Endodermal cell (in vitro differentiated cells): ENCODE measurements around the gene PPME1. TPM values are rescaled to one million over a fixed set of nuclear protein-coding genes. Genes with fewer than 3 reads are reported as not detected.

Experiments used
- DNase-seq: peaks from one replicate; pipeline ENCODE4 v3.0.0-alpha.2; 2017
- H3K27ac ChIP-seq: 2 replicates; pipeline ENCODE4 v1.5.1; 2013; ENCODE audit warnings: mild to moderate bottlenecking, low read depth, low read length, moderate library complexity
- H3K27me3 ChIP-seq: 2 replicates; pipeline ENCODE4 v1.6.1; 2013; ENCODE audit warnings: mild to moderate bottlenecking, low read length, moderate library complexity; ENCODE audit not compliant: insufficient read depth, control insufficient read depth, poor library complexity, severe bottlenecking
- H3K36me3 ChIP-seq: 2 replicates; pipeline ENCODE4 v1.7.0; 2013; ENCODE audit warnings: mild to moderate bottlenecking, low read length, moderate library complexity; ENCODE audit not compliant: control insufficient read depth, insufficient read depth
- H3K4me1 ChIP-seq: one replicate; pipeline ENCODE4 v1.7.0; 2013; ENCODE audit warnings: low read length; ENCODE audit not compliant: control insufficient read depth, insufficient read depth
- H3K4me3 ChIP-seq: 2 replicates; pipeline ENCODE4 v1.5.1; 2013; ENCODE audit warnings: mild to moderate bottlenecking, low read length, moderate library complexity
- H3K9ac ChIP-seq: 2 replicates; pipeline ENCODE4 v1.6.1; 2013; ENCODE audit warnings: mild to moderate bottlenecking, low read length, moderate library complexity; ENCODE audit not compliant: poor library complexity, severe bottlenecking; ENCODE audit errors: extremely low read depth
- H3K9me3 ChIP-seq: 2 replicates; pipeline ENCODE4 v1.6.1; 2013; ENCODE audit warnings: mild to moderate bottlenecking, low read length, moderate library complexity; ENCODE audit not compliant: control insufficient read depth
- H3K27ac Mint-ChIP-seq: 2 replicates; pipeline ENCODE4 v1.8.0; 2020; ENCODE audit warnings: mixed read lengths
- H3K27me3 Mint-ChIP-seq: 2 replicates; pipeline ENCODE4 v1.8.0; 2021; ENCODE audit warnings: mild to moderate bottlenecking, mixed read lengths; ENCODE audit not compliant: insufficient read depth
- H3K36me3 Mint-ChIP-seq: 2 replicates; pipeline ENCODE4 v1.8.0; 2020; ENCODE audit warnings: low read depth, mixed read lengths
- H3K4me1 Mint-ChIP-seq: 2 replicates; pipeline ENCODE4 v1.8.0; 2020; ENCODE audit warnings: mixed read lengths
- H3K4me3 Mint-ChIP-seq: 2 replicates; pipeline ENCODE4 v1.8.0; 2020; ENCODE audit warnings: mild to moderate bottlenecking, moderate library complexity, mixed read lengths
- H3K9me3 Mint-ChIP-seq: 2 replicates; pipeline ENCODE4 v1.8.0; 2020; ENCODE audit warnings: mild to moderate bottlenecking, mixed read lengths
- CTCF ChIP-seq: fragments of 200-600 bp; sonication (generic); conservative IDR thresholded peaks from 2 replicates; pipeline ENCODE4 v1.5.0; 2021; ENCODE audit warnings: antibody characterized with exemption, mild to moderate bottlenecking
- WGBS, 2 experiments: methylation state at CpG; one replicate each; pipeline versions ENCODE4 v1.1.5 to v1.1.7; 2013; ENCODE audit warnings: missing lambda C conversion rate in 2 of 2, mixed read lengths in 1 of 2; ENCODE audit not compliant: insufficient coverage in 1 of 2, insufficient read length in 1 of 2; 5-methylcytosine and 5-hydroxymethylcytosine counted together
- total RNA-seq, 2 donors: library from RNA; stranded (reverse); fragmentation: NEBNext Ultra II Directional in 1 of 2; extraction: Animal tissue kit (Norgen Biotek cat#: 25700) in 1 of 2; gene quantifications; 2 replicates in 1 of 2; 3 replicates in 1 of 2; pipeline ENCODE4 v1.2.1, GENCODE V29; 2021

The PPME1 gene
- total RNA-seq, 2 donors from 2014 or later = 28.8 to 38.3 TPM

DNA sequence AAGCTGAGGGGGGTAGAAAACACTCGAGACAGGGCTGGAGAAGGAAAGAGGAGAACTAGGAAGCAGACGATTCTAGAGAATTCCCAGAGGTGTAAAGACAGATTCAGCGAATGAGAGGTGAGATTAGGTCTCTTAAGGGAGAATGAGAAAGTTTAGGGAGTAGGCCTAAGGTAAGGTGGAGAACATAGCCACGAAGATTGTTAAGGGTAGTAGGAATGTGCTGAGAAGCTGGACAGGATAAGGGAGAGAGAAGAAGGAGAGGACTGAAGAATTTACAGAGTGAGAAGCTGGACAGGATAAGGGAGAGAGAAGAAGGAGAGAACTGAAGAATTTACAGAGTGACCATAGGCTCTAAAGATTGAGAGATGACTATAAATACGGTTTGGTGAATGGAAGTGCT is 908 bp downstream of the PPME1 start:
- H3K9me3 ChIP-seq = no peaks in the 10 kb centered on the region
- H3K36me3 Mint-ChIP-seq = peaks cover 8% of the 10 kb centered on the region
- H3K4me1 ChIP-seq = peaks cover 9% of the 10 kb centered on the region
- peaks cover 15% of the 10 kb centered on the region for H3K36me3 ChIP-seq
- H3K9me3 Mint-ChIP-seq = no peaks in the 10 kb centered on the region
- no peaks in the 10 kb centered on the region for H3K27me3 ChIP-seq
- peaks cover 3% of the 10 kb centered on the region for H3K4me1 Mint-ChIP-seq
- H3K27ac ChIP-seq = no peak overlapping the region
- no peak for TF ChIP-seq CTCF
- H3K4me3 Mint-ChIP-seq = no peak overlapping the region
- peak overlapping the region; percentile 78 for H3K9ac ChIP-seq
- H3K4me3 ChIP-seq = peak overlapping the region; percentile 86
- no peak overlapping the region for H3K27ac Mint-ChIP-seq
- DNase-seq = no peak
- no peaks in the 10 kb centered on the region for H3K27me3 Mint-ChIP-seq
- 32 to 36% methylated on average over 5 of the region's 5 CpGs for WGBS, 2 experiments

- peaks cover 7% of the 10 kb centered on the region for H3K4me1 Mint-ChIP-seq
- peaks cover 6% of the 10 kb centered on the region for H3K4me1 ChIP-seq
- H3K9me3 Mint-ChIP-seq = no peaks in the 10 kb centered on the region
- no peaks in the 10 kb centered on the region for H3K9me3 ChIP-seq
- DNase-seq = no peak
- H3K27ac Mint-ChIP-seq = no peak overlapping the region
- H3K27me3 Mint-ChIP-seq = no peaks in the 10 kb centered on the region
- no peaks in the 10 kb centered on the region for H3K36me3 Mint-ChIP-seq
- H3K4me3 ChIP-seq = no peak overlapping the region
- no peak overlapping the region for H3K4me3 Mint-ChIP-seq
- no peaks in the 10 kb centered on the region for H3K27me3 ChIP-seq
- no peaks in the 10 kb centered on the region for H3K36me3 ChIP-seq
- WGBS, 2 experiments = 83% methylated on average over 1 of the region's 1 CpG; no CpG with 5 or more reads in 1 of the 2 experiments
- no peak overlapping the region for H3K27ac ChIP-seq
- no peak for TF ChIP-seq CTCF
- no peak overlapping the region for H3K9ac ChIP-seq
These were observed 4.8 kb downstream of the PPME1 start for GRCh38 chr11:74175920-74176319.

DNA sequence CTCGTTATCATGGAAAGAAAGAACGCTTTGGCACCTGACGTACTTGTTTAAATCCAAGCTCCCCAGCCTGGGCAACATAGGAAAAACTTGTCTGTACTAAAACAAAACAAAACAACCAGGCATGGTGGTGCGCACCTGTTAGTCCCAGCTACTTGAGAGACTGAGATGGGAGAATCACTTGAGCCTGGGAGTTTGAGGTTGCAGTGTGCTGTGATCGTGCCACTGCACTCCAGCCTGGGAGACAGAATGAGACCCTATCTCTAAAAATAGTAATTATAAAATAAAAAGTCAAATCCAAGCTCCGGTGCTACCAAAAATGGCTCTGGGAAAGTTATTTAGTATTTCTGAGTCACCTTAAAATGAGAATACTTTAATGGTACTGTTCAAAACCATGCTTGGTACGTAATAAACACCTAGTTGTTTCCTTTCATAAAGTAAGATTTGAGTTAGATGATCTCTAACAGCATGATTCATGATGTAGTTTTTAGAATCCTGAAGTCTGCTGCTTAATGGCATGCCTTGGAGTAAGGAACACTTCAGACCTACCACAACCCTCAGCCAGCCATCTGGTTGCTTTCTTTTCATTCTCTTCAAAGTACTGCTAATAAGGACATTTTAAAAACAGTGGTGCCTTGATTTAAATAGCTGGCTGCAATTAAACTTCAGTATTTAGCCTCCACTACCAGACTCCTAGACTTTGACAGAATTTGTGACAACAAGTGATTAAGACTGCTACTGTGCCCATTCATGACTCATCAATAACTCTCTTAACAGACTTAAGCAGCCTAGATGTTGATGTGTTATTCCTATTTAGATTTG is 8.4 kb downstream of the PPME1 start:
- no peak overlapping the region for H3K4me3 Mint-ChIP-seq
- Histone ChIP-seq H3K27ac (no peak overlapping the region), H3K27me3 (no peaks in the 10 kb centered on the region), H3K4me1 (peaks cover 6% of the 10 kb centered on the region), H3K4me3 (no peak overlapping the region), H3K36me3 (no peaks in the 10 kb centered on the region), H3K9me3 (no peaks in the 10 kb centered on the region), H3K9ac (no peak overlapping the region)
- no peak for DNase-seq
- no peak overlapping the region for H3K27ac Mint-ChIP-seq
- H3K36me3 Mint-ChIP-seq = no peaks in the 10 kb centered on the region
- no peak for TF ChIP-seq CTCF
- H3K27me3 Mint-ChIP-seq = no peaks in the 10 kb centered on the region
- 89 to 96% methylated on average over 7 of the region's 7 CpGs for WGBS, 2 experiments
- peaks cover 7% of the 10 kb centered on the region for H3K4me1 Mint-ChIP-seq
- H3K9me3 Mint-ChIP-seq = no peaks in the 10 kb centered on the region
